Measurements from ENCODE around the gene DNTTIP2.
A peak's percentile ranks its signal among the peaks of the same experiment; 100 is the strongest.
"Not testable (repeated sequence)": the region's sequence is repeated elsewhere in the genome, so short reads cannot be mapped to it uniquely, and the experiment has no call there.

Gene DNTTIP2

DNA sequence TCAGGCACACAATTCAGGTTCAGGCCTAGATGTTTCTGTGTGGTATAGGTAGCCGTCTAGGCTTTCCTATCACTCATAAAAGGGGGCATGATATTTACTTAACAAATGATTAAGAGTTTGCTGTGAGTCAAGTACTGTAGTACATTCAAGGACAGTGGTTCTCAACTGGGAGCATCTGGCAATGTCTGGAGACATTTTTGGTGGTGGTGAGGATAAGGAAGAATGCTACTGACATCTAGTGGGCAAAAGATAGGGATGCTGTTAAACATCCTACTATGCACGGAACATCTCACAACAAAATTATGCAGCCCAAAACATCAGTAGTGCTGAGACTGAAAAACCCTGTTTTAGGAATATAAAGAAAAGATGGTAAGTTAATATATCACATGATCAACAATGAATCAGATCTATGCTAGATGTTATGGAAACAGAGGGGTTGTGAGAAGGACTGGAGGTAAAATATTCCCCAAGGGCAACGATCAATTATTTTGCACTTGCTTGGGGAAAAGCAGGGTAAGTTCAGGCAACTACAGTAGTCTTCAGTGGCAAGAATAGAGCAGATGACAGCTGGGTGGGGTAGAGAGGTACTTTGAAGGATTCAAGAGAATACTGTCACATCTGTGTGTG, 4.9 kb downstream of the DNTTIP2 start:
- DNase-seq (ENCODE audit: low read depth), result no peak

DNA sequence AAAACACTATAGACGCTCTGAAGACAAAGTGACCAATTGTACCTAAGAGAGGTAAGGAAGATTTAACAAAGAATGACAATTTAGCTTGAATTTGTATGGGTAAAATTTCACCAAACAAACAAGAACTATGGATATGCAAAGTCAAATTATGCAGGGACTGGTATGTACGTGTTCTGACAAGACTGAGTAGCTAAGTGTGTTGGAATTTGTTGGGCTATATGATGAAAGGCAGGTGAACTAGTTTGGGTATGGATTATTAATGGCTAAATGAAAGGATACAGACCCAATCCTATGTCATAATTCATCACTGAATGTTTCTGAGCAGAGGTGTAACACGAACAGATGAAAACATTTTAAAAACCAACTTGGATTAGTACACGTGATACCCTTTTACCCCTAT, 7.6 kb downstream of the DNTTIP2 start:
- DNase-seq (ENCODE audit: low read depth), result no peak

DNA sequence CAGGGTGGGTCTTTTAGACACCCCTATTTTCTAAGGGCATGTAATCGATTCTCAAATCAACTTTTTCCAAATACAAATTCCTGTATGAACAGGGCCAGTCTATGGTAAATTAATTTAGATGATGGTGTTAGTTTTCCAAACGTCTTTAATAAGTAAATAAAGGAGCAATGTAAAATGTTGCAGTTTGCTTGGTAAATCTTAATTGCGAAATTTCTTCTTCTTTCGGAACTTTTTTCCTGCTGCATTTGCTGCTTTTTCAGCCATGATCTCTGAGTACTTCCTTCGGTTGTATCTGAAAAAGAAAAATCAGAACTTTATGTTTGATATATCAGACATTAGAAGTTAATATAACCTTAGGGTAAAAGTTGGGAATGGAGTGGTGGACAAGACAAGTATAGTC, 9.4 kb downstream of the DNTTIP2 start:
- DNase-seq (ENCODE audit: low read depth), result no peak

DNA sequence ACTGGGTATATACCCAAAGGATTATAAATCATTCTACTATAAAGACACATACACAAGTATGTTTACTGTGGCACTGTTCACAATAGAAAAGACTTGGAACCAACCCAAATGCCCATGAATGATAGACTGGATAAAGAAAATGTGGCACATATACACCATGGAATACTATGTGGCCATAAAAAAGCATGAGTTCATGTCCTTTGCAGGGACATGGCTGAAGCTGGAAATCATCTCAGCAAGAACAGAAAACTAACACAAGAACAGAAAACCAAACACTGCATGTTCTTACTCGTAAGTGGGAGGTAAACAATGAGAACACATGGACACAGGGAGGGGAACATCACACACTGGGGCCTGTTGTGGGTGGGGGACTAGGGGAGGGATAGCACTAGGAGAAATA, 10.5 kb downstream of the DNTTIP2 start:
- DNase-seq (ENCODE audit: low read depth), result not testable (repeated sequence)

DNA sequence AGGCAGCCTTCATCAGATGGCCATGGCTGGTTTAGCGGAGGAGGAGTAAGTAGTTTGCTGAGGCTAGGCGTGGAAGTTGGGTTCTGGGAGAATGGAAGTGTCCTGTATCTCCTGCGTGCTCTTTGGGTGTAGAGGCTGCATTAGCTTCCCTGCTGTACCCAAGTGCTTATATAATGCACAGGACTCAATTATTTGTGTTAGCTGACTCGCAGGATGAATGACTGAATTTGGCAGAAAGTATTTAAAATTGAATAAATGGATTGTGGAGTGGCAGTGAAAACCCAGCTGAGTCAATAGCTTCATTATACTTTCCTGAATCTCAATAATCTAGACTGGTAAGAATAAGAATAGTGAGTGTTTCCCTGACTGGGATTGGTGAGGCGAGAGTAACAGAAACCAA, 13.8 kb downstream of the DNTTIP2 start:
- no peak for DNase-seq (ENCODE audit: low read depth)

DNA sequence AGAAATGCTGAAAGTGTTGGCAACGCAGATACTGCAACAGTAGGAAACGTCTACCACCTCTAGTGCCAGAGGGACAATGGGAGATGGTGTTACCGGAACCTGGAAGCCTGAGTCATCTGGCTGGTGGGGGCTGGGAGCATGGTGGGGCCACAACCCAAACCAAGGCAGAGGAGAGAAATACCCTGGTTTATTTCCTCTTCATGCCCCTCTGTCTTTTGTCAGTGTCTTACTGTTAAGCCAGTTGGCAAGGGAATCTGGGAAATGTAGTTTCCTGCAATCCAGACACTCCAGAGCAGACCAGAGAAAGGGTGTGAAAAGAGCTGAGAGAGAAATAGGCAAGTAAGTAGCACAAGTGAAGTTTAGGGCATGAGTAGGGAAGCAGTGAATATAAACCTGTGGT, 14.8 kb downstream of the DNTTIP2 start:
- DNase-seq (ENCODE audit: low read depth), result no peak

DNA sequence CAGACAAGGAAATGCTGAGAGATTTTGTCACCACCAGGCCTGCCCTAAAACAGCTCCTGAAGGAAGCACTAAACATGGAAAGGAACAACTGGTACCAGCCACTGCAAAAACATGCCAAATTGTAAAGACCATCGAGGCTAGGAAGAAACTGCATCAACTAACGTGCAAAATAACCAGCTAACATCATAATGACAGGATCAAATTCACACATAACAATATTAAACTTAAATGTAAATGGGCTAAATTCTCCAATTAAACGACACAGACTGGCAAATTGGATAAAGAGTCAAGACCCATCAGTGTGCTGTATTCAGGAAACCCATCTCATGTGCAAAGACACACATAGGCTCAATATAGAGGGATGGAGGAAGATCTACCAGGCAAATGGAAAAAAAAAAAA, 21.4 kb downstream of the DNTTIP2 start:
- not testable (repeated sequence) for DNase-seq (ENCODE audit: low read depth)

DNA sequence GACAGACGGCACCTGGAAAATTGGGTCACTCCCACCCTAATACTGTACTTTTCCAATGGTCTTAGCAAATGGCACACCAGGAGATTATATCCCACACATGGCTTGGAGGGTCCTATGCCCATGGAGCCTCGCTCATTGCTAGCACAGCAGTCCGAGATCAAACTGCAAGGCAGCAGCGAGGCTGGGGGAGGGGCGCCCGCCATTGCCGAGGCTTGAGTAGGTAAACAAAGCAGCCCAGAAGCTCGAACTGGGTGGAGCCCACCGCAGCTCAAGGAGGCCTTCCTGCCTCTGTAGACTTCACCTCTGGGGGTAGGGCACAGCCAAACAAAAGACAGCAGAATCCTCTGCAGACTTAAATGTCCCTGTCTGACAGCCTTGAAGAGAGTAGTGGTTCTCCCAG, 23.0 kb downstream of the DNTTIP2 start:
- not testable (repeated sequence) for DNase-seq (ENCODE audit: low read depth)

DNA sequence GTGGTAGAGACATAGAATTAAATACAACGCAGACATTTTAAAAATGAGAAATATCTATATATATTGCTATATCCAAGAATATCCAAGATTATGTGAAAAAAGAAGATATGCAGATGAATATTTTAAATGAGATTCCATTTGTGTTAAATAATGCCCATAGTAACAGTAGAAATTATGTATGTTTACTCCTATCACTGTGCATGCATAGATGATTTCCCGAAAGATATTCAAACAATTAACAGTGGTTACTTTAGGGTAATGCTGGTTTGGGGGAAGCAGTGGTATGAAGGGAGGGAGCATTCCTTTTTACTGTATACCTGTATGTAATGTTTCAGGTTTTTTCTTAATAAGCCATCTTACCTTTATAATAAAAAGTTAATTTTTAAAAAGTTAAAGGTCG, 25.1 kb downstream of the DNTTIP2 start:
- no peak for DNase-seq (ENCODE audit: low read depth)

DNA sequence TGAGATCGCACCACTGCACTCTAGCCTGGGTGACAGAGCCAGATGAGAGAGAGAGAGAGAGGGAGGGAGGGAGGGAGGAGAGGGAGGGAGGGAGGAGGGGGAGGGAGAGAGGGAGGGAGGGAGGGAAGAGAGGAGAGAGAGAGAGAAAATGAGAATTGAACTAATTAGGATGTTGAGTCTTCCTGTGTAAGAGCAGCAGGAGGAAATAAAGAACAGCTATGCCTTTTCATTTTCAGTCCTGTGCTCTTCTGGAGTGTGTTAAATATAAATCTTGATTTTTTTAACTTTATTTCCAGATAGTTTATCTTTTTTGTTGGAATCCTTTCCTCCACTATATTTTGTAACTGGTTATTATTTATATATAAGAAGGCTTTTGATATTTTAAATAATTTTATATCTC, 27.1 kb downstream of the DNTTIP2 start:
- DNase-seq (ENCODE audit: low read depth), result no peak

DNA sequence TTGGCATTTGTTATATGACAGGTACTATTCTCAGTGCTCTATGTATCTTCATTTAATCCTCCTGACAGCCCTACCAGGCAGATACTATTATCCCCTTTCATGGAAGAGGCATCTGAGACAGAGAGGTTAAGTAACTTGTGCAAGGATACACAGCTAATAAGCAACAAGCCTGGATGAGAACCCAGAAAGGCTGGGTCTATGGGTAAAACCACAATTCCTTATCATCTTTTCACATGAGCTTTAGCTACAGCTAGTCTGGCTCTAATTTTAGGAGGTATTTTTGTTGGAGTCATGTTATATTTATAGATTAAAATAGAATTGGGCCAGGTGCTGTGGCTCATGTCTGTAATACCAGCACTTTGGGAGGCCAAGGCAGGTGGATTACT, 27.7 kb downstream of the DNTTIP2 start:
- no peak for DNase-seq (ENCODE audit: low read depth)

DNA sequence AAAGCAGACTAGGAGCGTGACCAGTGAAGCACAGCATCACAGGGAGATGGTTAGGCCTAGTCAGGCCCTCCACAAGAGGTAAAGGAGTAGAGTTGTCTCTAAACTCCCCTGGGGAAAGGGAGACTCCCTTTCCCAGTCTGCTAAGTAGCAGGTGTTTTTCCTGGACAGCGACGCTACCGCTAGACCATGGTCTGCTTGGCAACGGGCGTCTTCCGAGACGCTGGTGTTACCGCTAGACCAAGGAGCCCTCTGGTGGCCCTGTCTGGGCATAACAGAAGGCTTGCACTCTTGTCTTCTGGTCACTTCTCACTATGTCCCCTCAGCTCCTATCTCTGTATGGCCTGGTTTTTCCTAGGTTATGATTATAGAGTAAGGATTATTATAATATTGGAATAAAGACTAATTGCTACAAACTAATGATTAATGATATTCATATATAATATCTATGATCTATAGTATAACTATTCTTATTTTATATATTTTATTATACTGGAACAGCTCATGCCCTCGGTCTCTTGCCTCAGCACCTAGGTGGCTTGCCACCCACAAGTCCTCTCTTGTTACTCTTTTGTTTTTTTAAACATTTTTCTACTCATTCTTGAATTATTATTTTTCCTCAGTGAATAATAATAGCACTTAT, 28.2 kb downstream of the DNTTIP2 start:
- peak; percentile 32 for DNase-seq (ENCODE audit: low read depth)

DNA sequence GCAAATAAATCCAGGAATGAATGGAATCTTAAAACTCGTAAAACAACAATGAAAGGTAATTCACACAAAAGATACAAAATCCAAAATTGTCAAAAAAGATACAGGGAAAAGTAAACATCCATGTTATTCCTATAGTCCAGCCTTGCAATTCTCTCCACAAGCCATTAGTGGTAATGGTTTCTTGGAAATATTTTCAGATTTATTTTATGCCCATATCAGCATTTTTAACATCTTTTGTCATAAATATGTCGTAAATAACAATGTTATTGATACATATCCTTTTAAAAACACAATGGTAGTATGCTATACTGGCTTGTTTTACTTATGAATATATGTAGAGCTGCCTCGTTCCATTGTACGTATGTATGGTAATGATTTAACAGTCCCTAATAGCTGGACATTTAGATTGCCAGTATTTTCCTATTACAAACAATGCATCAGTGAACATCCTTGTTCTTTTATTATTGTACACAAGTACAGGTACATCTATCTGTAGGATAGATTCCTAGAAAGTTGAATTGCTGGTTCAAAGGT, 30.6 kb downstream of the DNTTIP2 start:
- DNase-seq (ENCODE audit: low read depth), result no peak

DNA sequence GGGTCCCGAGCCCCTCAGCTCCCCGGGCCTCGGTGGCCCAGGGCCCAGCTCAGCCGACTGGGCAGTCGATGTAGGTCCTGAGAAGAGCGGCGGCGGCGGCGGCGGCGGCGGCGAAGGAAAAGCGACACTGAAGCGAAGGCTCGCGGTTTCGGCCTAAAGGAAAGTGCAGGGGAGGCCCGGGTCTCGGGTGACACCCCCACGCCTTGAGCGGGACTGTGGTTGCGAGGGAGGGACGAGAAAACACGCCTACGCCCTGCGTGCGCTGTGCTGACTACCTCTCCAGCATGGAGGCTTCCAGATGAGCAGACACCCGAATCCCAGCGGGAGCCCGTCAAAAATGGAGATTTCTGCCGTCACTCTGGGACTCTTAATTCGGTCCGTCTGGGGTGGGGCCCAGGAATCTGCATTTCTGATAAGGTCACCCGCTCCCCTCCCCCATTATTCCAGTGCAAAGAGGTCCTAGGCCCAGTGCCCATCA, 31.2 kb downstream of the DNTTIP2 start:
- DNase-seq (ENCODE audit: low read depth), result peak; percentile 58

DNA sequence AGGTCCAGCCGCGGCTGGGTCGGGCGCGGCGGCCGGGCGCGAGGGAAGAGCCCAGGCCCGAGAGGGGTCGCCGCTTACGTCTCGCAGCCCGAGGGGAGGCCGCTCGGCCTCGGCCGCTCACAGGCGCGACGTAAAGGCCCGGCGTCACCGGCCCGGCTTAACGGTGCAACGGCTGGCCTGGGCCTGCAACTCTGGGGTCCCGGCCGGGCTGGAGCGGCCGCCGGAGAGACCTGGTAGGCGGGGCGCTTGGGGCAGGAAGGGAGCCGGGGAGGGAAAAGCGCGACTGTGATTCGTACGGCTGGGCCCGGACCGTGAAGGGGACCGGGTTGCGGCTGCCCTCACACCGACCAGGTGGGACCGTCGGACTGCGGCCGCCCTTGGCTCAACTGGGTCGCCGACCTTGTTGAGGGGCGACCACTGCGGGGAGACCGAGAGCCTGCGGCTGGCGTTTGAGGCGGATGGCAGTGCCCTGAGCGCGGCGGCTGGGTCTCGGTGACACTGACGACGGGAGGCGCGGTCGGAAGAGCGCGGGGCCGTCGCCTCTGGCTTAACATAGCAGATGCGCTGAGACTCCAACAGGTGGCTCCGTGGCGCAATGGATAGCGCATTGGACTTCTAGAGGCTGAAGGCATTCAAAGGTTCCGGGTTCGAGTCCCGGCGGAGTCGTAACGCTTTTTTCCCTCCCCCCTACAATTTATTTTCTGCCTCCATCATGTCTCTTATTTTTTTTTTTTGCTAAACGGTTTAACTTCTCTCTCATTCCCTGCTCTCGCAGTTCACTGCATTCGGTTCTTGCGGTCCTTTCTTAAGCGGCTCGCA, 31.8 kb downstream of the DNTTIP2 start:
- peak; percentile 81 for DNase-seq (ENCODE audit: low read depth)

DNA sequence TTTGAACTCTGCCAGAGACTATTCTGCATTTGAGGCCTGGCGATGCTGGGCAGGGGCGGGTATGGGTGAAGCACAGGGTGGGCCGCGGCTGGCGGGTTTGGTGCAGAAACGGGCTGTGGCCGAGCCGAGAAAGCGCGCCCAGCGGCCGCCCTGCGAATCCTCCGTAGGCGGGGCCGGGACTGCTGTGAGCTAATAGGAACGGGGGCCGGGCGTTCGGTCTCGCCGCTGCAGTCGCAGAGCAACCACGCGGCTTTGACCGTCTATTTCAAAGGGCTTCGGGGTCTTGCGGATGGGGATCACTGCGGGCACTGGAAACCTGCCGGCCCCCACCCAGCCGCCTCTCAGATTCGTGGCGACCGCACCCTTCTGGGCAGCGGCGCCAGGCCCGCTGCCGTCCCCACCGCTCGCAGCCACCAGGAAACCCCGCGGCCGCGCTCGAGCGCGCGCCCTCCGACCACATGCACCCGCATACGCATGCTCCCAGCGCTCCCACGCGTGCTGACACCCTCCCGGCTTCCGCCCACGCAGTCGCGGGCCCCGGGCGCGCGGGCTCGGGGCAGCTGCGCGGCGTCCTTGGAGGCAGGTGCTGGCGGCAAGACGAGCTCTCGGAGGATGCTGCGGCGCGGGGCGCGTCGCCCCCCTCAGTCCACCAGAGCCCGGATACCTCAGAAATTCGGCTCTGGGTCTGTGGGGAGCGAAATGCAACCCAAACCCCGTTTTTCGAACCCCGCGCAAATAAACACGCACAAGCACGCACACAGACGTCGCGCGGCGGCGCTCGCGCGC, 32.6 kb downstream of the DNTTIP2 start:
- DNase-seq (ENCODE audit: low read depth), result peak; percentile 77

DNA sequence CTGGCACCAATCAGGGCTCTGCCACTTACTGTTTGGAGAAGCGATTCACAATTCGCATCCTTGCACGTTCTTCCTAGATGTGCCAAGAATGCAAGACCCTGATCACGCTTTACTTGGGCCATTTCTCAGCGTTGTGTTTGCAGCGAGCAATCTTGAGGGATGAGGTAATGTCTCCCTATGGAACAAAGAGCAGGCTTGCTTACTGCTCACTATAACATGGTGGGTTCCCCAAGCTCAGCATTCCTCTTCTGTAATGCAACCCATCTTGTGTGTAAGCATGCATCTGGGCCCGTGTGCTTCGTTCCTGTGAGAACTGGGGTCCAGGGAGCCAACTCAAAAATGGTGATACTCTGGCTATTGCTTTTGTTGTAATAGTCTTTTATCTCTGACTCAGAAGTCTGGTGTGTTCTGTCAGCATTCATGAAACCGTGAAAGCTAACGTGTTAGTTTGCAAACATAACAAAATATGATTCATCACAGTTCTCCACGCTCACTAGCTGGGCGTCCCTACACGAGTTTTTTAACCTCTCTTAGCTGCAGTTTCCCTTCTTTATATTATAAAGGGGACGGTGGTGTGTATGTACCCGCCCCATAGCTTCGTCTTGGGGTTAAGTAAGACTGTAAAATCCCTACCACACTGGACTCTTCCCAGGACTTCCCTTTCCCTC, 33.3 kb downstream of the DNTTIP2 start:
- no peak for DNase-seq (ENCODE audit: low read depth)

DNA sequence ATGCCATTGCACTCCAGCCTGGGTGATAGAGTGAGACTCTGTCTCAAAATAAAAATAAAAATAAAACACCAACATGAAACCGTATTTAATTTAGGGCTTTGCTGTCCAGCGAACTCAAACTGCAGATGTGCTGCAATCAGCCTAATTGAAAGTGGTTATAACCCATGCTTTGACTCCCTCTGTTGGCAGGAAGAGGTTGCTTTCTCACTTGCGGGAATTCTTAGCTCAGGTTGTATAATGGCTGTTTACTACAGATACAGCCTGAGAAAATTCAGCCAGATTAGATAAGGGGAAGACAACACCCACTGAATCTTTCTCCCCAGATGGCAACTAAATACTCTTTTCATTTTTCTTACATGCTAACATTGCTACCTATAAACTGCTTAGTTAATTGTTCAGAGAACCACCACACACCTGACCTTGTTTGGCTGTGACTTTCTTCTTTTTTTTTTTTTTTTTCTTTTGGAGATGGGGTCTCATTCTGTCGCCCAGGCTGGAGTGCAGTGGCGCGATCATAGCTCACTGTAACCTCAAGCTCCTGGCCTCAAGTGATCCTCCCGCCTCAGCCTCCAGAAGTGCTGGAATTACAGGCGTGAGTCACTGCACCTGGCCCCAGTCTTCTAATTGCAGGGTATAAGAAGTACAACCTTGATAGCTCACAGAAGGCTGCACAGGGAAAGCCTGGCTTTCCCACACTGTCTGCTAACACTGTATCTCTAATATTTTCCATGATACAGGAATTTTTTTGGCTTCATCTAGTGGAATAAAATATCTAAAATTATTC, 34.6 kb downstream of the DNTTIP2 start:
- peak; percentile 26 for DNase-seq (ENCODE audit: low read depth)

DNA sequence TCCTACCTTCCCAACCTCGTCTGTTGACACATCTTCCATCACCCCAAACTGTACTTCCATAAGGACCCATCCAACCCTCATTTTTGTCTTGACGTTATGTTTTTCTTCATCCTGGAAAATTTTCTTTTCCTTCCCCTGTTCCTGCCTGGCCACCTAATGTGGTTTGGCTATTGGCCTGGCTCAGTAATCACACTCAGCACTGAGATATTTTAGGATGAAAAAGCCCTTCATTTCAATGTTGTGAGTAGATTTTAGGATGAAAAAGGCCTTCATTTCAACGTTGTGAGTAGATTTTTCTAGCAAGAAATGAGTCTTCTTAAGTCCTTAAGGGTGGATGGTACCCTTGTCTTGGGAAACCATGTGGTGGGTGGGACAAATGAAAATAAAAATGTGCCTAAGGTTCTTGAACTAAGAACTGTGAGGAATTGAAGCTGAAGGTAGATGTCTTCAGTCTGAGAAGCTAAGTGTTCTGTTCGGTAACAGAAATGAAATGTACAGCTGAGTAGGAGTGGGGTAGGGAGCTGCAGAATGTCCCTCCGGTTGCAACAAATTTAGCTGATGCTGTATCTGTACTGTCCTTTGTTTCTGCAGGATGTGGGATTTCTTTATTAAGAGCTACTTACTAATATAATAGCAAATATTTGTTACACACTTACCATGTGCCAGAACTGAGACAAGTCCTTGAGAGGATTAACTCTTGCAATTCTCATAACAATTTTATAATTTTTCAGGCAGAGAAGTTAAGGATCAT, 36.1 kb downstream of the DNTTIP2 start:
- DNase-seq (ENCODE audit: low read depth), result no peak

DNA sequence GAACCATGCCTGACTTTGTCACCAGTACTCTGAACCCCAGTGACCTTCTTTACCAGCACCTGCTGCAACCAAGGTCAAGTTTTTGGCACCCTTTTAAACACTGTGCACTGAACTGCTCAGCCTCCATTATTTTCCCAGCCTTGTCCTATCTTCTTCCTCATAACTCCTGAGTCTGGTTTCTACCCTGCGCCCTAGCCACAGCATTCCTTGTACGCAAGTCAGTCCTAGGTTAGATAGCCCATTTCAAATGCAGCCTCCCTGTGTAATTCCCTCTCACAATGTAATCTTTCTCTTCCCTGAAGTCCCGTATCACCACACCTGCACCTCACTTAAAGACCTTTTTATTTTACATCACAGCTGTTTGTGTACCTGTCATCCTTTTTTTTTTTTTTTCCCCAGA, 37.2 kb downstream of the DNTTIP2 start:
- DNase-seq (ENCODE audit: low read depth), result no peak

Data from T follicular helper cell (primary cell).